Muscle of leg (tissue), 11 donors: ENCODE results near the gene RBPMS2. TPM values are rescaled to one million over a fixed set of nuclear protein-coding genes. Genes with fewer than 3 reads are reported as not detected.
"Not testable (repeated sequence)": the region's sequence is repeated elsewhere in the genome, so short reads cannot be mapped to it uniquely, and the experiment has no call there.

Experiments used
- DNase-seq: peaks from one replicate; pipeline ENCODE4 v3.0.0; 2013
- H3K27ac ChIP-seq: one replicate; pipeline ENCODE4 v1.5.1; 2013; ENCODE audit warnings: mild to moderate bottlenecking, low read length, control low read depth
- H3K27me3 ChIP-seq: one replicate; pipeline ENCODE4 v1.6.1; 2013; ENCODE audit warnings: low read length; ENCODE audit not compliant: control insufficient read depth, insufficient read depth
- H3K36me3 ChIP-seq: one replicate; pipeline ENCODE4 v1.6.1; 2013; ENCODE audit warnings: low read length; ENCODE audit not compliant: control insufficient read depth, insufficient read depth
- H3K4me1 ChIP-seq: one replicate; pipeline ENCODE4 v1.6.1; 2013; ENCODE audit warnings: low read length; ENCODE audit not compliant: control insufficient read depth, insufficient read depth
- H3K4me3 ChIP-seq: one replicate; pipeline ENCODE4 v1.5.1; 2013; ENCODE audit warnings: low read length, control low read depth
- H3K9me3 ChIP-seq: replicated peaks from 2 replicates; pipeline ENCODE4 v1.6.1; 2013; ENCODE audit warnings: low read depth, low read length; ENCODE audit not compliant: control insufficient read depth
- WGBS: methylation state at CpG from one replicate; pipeline ENCODE4 v1.1.5; 2013; ENCODE audit warnings: missing lambda C conversion rate; ENCODE audit not compliant: insufficient coverage; 5-methylcytosine and 5-hydroxymethylcytosine counted together
- polyA plus RNA-seq, 8 donors: library from polyadenylated mRNA; unstranded; fragments of 120-200 nt; gene quantifications; one replicate each; pipeline versions ENCODE4 v1.2.1 to v1.2.3, GENCODE V29; 2013; ENCODE audit warnings: inconsistent platforms in 1 of 8, low replicate concordance in 1 of 8; ENCODE audit not compliant: insufficient read length in 8 of 8, insufficient read depth in 1 of 8
- total RNA-seq: library from RNA; stranded (reverse); fragments of 120-200 nt; gene quantifications from one replicate; pipeline ENCODE4 v1.2.4, GENCODE V29; 2013

Gene RBPMS2
- total and polyA plus RNA-seq, 9 donors: 0.44 to 7.1 (median 4.7) TPM

GRCh38 chr15:64746921-64747320 is 28.5 kb downstream of the RBPMS2 start:
- H3K27ac ChIP-seq: no peak overlapping the region
- no peak overlapping the region for H3K4me3 ChIP-seq
- no peak for DNase-seq
- no peaks in the 10 kb centered on the region for H3K36me3 ChIP-seq
- WGBS: 81% methylated on average over 7 of the region's 7 CpGs
- peaks cover 14% of the 10 kb centered on the region for H3K4me1 ChIP-seq
- H3K27me3 ChIP-seq: no peaks in the 10 kb centered on the region
- H3K9me3 ChIP-seq: no peaks in the 10 kb centered on the region

GRCh38 chr15:64746356-64746755 is 29.0 kb downstream of the RBPMS2 start:
- H3K9me3 ChIP-seq: no peaks in the 10 kb centered on the region
- H3K4me3 ChIP-seq: no peak overlapping the region
- peak; percentile 53 for DNase-seq
- no peaks in the 10 kb centered on the region for H3K27me3 ChIP-seq
- H3K4me1 ChIP-seq: peaks cover 14% of the 10 kb centered on the region
- H3K36me3 ChIP-seq: no peaks in the 10 kb centered on the region
- no peak overlapping the region for H3K27ac ChIP-seq
- WGBS: 80% methylated on average over 1 of the region's 5 CpGs

GRCh38 chr15:64743691-64744090 is 31.7 kb downstream of the RBPMS2 start:
- DNase-seq: no peak
- 89% methylated on average over 7 of the region's 11 CpGs for WGBS
- peaks cover 35% of the 10 kb centered on the region for H3K4me1 ChIP-seq
- H3K9me3 ChIP-seq: no peaks in the 10 kb centered on the region
- H3K27me3 ChIP-seq: no peaks in the 10 kb centered on the region
- H3K27ac ChIP-seq: no peak overlapping the region
- peaks cover 5% of the 10 kb centered on the region for H3K36me3 ChIP-seq
- no peak overlapping the region for H3K4me3 ChIP-seq

DNA sequence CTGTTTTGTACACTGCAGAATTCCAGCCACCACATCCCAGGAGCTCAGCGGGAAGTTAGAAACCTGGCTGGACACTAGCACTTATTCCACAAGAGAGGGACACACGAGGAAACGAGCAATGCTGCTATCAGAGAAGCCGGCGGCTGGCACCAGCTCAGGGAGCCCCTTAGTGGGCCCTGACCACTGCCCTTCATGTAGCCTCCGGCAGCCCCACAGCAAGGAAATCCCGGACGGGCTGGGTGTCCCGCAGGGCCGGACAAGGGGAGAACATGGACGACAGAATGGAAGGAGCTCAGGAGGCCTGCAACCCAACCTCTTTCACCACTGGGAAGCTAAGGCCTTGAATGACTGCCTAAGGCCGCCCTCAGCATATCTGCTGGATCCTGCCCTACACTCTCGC is 32.5 kb downstream of the RBPMS2 start:
- no peak for DNase-seq
- peaks cover 5% of the 10 kb centered on the region for H3K36me3 ChIP-seq
- no peak overlapping the region for H3K27ac ChIP-seq
- H3K27me3 ChIP-seq: no peaks in the 10 kb centered on the region
- no peak overlapping the region for H3K4me3 ChIP-seq
- 89% methylated on average over 9 of the region's 13 CpGs for WGBS
- H3K9me3 ChIP-seq: no peaks in the 10 kb centered on the region
- peaks cover 42% of the 10 kb centered on the region for H3K4me1 ChIP-seq

DNA sequence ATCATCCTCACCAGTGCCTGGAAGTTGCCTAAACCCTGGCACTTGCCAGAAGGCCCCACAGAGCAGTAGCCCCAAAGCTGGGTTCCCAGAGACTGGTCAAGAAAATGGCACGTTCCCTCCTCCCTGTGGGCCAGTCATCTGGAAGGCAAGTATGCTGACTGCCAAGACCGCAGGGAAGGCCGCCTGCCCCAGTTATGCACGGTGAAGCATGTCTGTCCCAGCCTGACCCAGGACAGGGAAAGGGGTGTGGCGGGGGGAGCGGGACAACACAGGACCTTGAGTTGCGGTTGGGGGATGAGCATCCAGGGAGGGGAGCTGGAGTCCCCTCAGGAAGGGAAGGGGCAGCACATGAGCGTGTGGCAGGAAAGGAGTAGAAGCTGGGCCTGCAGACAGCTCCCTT is 33.0 kb downstream of the RBPMS2 start:
- Histone ChIP-seq H3K4me3 (no peak overlapping the region), H3K27ac (no peak overlapping the region), H3K27me3 (no peaks in the 10 kb centered on the region), H3K9me3 (no peaks in the 10 kb centered on the region), H3K4me1 (peaks cover 42% of the 10 kb centered on the region), H3K36me3 (peaks cover 5% of the 10 kb centered on the region)
- WGBS: 71% methylated on average over 6 of the region's 8 CpGs
- no peak for DNase-seq

DNA sequence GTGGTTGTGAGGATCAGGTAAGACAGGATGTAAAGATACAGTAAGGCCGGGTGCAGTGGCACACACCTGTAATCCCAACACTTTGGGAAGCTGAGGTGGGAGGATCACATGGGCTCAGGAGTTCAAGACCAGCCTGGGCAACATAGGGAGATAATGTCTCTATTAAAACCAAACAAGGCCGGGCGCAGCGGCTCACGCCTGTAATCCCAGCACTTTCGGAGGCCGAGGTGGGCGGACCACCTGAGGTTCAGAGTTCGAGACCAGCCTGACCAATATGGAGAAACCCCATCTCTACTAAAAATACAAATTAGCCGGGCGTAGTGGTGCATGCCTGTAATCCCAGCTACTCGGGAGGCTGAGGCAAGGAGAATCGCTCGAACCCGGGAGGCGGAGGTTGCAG is 33.7 kb downstream of the RBPMS2 start:
- WGBS: 81% methylated on average over 4 of the region's 16 CpGs
- not testable (repeated sequence) for H3K27ac ChIP-seq, H3K36me3 ChIP-seq, H3K4me3 ChIP-seq, H3K27me3 ChIP-seq, H3K9me3 ChIP-seq, DNase-seq
- peaks cover 36% of the 10 kb centered on the region for H3K4me1 ChIP-seq

- no peak overlapping the region for H3K4me3 ChIP-seq
- H3K27ac ChIP-seq: peak overlapping the region; percentile 70
- peaks cover 29% of the 10 kb centered on the region for H3K4me1 ChIP-seq
- H3K36me3 ChIP-seq: peaks cover 5% of the 10 kb centered on the region
- H3K27me3 ChIP-seq: no peaks in the 10 kb centered on the region
- 61% methylated on average over 13 of the region's 31 CpGs for WGBS
- DNase-seq: peak; percentile 92
- H3K9me3 ChIP-seq: no peaks in the 10 kb centered on the region
Observed at GRCh38 chr15:64740311-64741170, 34.8 kb downstream of the RBPMS2 start.

GRCh38 chr15:64739577-64740143 is 35.7 kb downstream of the RBPMS2 start:
- 20% methylated on average over 4 of the region's 9 CpGs for WGBS
- Histone ChIP-seq H3K27me3 (no peaks in the 10 kb centered on the region), H3K27ac (peak overlapping the region; percentile 70), H3K4me1 (peaks cover 29% of the 10 kb centered on the region), H3K36me3 (peaks cover 5% of the 10 kb centered on the region), H3K4me3 (no peak overlapping the region), H3K9me3 (no peaks in the 10 kb centered on the region)
- peak; percentile 38 for DNase-seq

- DNase-seq: peak; percentile 36
- Histone ChIP-seq H3K4me3 (no peak overlapping the region), H3K4me1 (peaks cover 29% of the 10 kb centered on the region), H3K36me3 (peaks cover 5% of the 10 kb centered on the region), H3K27me3 (no peaks in the 10 kb centered on the region), H3K9me3 (no peaks in the 10 kb centered on the region), H3K27ac (peak overlapping the region; percentile 70)
- WGBS: 17% methylated on average over 1 of the region's 7 CpGs
Observed at GRCh38 chr15:64739156-64739555, 36.2 kb downstream of the RBPMS2 start.

DNA sequence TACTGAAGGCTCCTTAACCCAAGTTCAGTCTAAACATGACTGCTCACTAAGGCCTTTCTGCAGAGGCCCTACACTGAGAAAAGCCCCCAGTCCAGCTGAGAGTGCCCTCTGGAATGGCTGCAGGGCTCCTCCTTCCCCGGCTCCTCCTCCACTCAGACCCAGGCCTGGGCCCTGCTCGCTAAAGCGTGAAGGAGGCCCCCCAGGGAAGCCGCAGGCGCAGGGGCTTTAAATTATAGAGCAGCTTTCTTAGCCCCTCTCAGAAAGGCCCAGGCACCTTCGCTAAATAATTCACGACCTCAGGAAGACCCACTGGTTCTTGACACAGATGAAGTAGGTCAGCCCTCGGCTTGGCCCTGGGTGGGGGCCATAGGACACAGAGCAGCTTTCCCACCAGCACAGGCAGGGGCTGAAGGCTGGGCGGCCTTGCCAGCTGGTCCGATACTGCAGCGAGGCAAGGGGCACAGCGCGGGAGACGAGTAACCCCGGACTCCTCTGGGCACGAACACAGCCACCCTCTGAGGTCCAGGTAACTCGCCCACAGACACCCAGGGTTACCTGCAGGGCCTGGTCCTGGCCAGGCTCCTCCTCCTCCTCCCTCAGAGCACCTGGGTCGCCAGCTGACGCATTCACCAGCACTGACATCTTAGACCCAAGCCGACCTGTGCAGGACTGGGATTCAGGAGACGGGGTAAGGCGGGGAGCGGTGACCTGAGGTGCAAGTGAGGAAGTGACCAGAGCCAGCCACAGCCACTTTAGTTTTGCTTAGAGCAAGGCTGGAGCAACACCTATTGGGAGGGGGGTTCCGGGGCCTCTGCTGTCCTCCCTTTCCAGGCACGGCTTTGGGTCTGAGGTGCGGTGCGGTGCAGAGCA is 36.9 kb downstream of the RBPMS2 start:
- H3K9me3 ChIP-seq: no peaks in the 10 kb centered on the region
- no peak overlapping the region for H3K4me3 ChIP-seq
- no peak overlapping the region for H3K27ac ChIP-seq
- no peak for DNase-seq
- peaks cover 5% of the 10 kb centered on the region for H3K36me3 ChIP-seq
- H3K4me1 ChIP-seq: peaks cover 29% of the 10 kb centered on the region
- WGBS: 74% methylated on average over 24 of the region's 27 CpGs
- H3K27me3 ChIP-seq: no peaks in the 10 kb centered on the region
